Placental epithelial cell (primary cell): ENCODE results near the gene TBCEL. TPM values are rescaled to one million over a fixed set of nuclear protein-coding genes. Genes with fewer than 3 reads are reported as not detected.

Experiments
- total RNA-seq: library from RNA; depleted of rRNA; stranded (reverse); fragments of >200 nt; gene quantifications from 2 replicates; pipeline ENCODE4 v1.2.3, GENCODE V29; 2012

The TBCEL gene
- total RNA-seq: 14.2 and 16.9 TPM in 2 replicates

GRCh38 chr11:121023848-121024751 lies at the start of gene TBCEL:
TBCEL (plus strand) TSS chr11:121024102; CDS start chr11:121045691, 21,589 bp downstream.

GRCh38 chr11:121100943-121101342 lies 77.0 kb downstream of the TBCEL start, which contains the start of gene TECTA:
TECTA (plus strand) TSS chr11:121101243; CDS start chr11:121102666, 1,423 bp downstream.

Other genes with a start within 250 kb of the TBCEL start
- gene TECTA, start 77.1 kb downstream of the TBCEL start, total RNA-seq: 0.33 and 0.79 TPM in 2 replicates